Activated B cell treated with CpG ODN at 0.5 μM for 24 hours (primary cell): ENCODE data around the gene ZBTB34. TPM values are rescaled to one million over a fixed set of nuclear protein-coding genes. Genes with fewer than 3 reads are reported as not detected.

Source experiments
- ATAC-seq: fragments of 200-7000 bp; cut with Tn5 transposase; one replicate; pipeline ENCODE4 v1.10.0; 2021; ENCODE audit warnings: low read depth, mild to moderate bottlenecking, moderate library complexity
- CTCF ChIA-PET: fragments of 350-600 bp; sonication (Branson Sonifier 250); formaldehyde crosslinking; loops from one replicate; lab custom pipeline; 2021; ENCODE audit warnings: antibody characterized with exemption; lab: Charles Lee
- POLR2A ChIA-PET: fragments of 350-600 bp; sonication (Branson Sonifier 250); formaldehyde crosslinking; loops from one replicate; lab custom pipeline; 2021; ENCODE audit warnings: antibody characterized with exemption; lab: Charles Lee
- DNase-seq: peaks from one replicate; pipeline ENCODE4 v3.0.0; 2022
- H3K27ac Mint-ChIP-seq: one replicate; pipeline ENCODE4 v1.8.0; 2020; ENCODE audit warnings: mixed read lengths
- H3K27me3 Mint-ChIP-seq: one replicate; pipeline ENCODE4 v1.8.0; 2021; ENCODE audit warnings: mixed read lengths
- H3K36me3 Mint-ChIP-seq: one replicate; pipeline ENCODE4 v1.8.0; 2021; ENCODE audit warnings: low read depth, mixed read lengths
- H3K4me1 Mint-ChIP-seq: one replicate; pipeline ENCODE4 v1.8.0; 2021; ENCODE audit warnings: mixed read lengths
- H3K4me3 Mint-ChIP-seq: one replicate; pipeline ENCODE4 v1.8.0; 2020; ENCODE audit warnings: mild to moderate bottlenecking, mixed read lengths
- H3K9me3 Mint-ChIP-seq: one replicate; pipeline ENCODE4 v1.8.0; 2020; ENCODE audit warnings: mixed read lengths
- CTCF ChIP-seq: fragments of 200-600 bp; IDR thresholded peaks from one replicate; pipeline ENCODE4 v1.8.0; 2022; ENCODE audit warnings: antibody characterized with exemption, mild to moderate bottlenecking
- intact Hi-C: fragments of 100-400 bp; cut with micrococcal nuclease; formaldehyde crosslinking; loops from one replicate; pipeline ENCODE4 v1.15.1; 2024
- total RNA-seq: library from RNA; stranded (reverse); gene quantifications from 2 replicates; pipeline ENCODE4 v1.2.3, GENCODE V29; 2022

The ZBTB34 gene
- total RNA-seq, 1 donor from 2014 or later: 8.9 TPM

GRCh38 chr9:126830827-126831226 is 29.6 kb upstream of the ZBTB34 start:
- ATAC-seq (no peak), DNase-seq (no peak)
- no peaks in the 10 kb centered on the region for H3K9me3 Mint-ChIP-seq
- intact Hi-C loops: no loop called here
- H3K27me3 Mint-ChIP-seq: no peaks in the 10 kb centered on the region
- peaks cover 28% of the 10 kb centered on the region for H3K4me1 Mint-ChIP-seq
- H3K4me3 Mint-ChIP-seq: no peak overlapping the region
- no peak for TF ChIP-seq CTCF
- ChIA-PET POLR2A (interaction anchor here (0.7 kb wide), 1 partner anchor 26 kb away, joined by 3 read pairs; the partner anchor contains the start of gene ZBTB43), CTCF (no interaction called here)
- H3K27ac Mint-ChIP-seq: no peak overlapping the region
- H3K36me3 Mint-ChIP-seq: peaks cover 55% of the 10 kb centered on the region

GRCh38 chr9:126832440-126832839 is 28.0 kb upstream of the ZBTB34 start:
- H3K27ac Mint-ChIP-seq: no peak overlapping the region
- intact Hi-C loops: no loop called here
- H3K36me3 Mint-ChIP-seq: peaks cover 58% of the 10 kb centered on the region
- DNase-seq: no peak
- no peak overlapping the region for H3K4me3 Mint-ChIP-seq
- H3K4me1 Mint-ChIP-seq: peaks cover 32% of the 10 kb centered on the region
- ChIA-PET CTCF (no interaction called here), POLR2A (no interaction called here)
- H3K27me3 Mint-ChIP-seq: no peaks in the 10 kb centered on the region
- no peak for TF ChIP-seq CTCF
- no peaks in the 10 kb centered on the region for H3K9me3 Mint-ChIP-seq
- ATAC-seq: no peak

DNA sequence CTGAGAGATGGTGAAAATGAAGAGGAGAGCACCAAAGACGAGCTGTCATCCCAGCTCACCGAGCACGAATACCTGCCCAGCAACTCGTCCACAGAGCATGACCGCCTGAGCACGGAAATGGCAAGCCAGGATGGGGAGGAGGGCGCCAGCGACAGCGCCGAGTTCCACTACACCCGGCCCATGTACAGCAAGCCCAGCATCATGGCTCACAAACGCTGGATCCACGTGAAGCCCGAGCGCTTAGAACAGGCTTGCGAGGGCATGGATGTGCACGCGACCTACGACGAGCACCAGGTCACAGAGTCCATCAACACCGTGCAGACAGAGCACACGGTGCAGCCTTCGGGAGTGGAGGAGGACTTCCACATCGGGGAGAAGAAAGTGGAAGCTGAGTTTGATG is 27.4 kb upstream of the ZBTB34 start:
- CTCF ChIA-PET: no interaction called here
- POLR2A ChIA-PET: interaction anchor here (0.6 kb wide), 1 partner anchor 85 kb away, joined by 3 read pairs; no protein-coding TSS in a partner anchor
- H3K27ac Mint-ChIP-seq: no peak overlapping the region
- no peak for DNase-seq
- peaks cover 58% of the 10 kb centered on the region for H3K36me3 Mint-ChIP-seq
- no peak for TF ChIP-seq CTCF
- peaks cover 32% of the 10 kb centered on the region for H3K4me1 Mint-ChIP-seq
- intact Hi-C loops: no loop called here
- H3K4me3 Mint-ChIP-seq: no peak overlapping the region
- no peak for ATAC-seq
- H3K27me3 Mint-ChIP-seq: no peaks in the 10 kb centered on the region
- no peaks in the 10 kb centered on the region for H3K9me3 Mint-ChIP-seq

- Mint-ChIP-seq H3K4me3 (no peak overlapping the region), H3K4me1 (peaks cover 36% of the 10 kb centered on the region), H3K9me3 (no peaks in the 10 kb centered on the region), H3K36me3 (peaks cover 60% of the 10 kb centered on the region), H3K27ac (no peak overlapping the region), H3K27me3 (no peaks in the 10 kb centered on the region)
- ChIA-PET POLR2A (no interaction called here), CTCF (no interaction called here)
- intact Hi-C loops: no loop called here
- no peak for ATAC-seq
- DNase-seq: no peak
- TF ChIP-seq CTCF: no peak
Observed at GRCh38 chr9:126833710-126834345, 26.6 kb upstream of the ZBTB34 start.

DNA sequence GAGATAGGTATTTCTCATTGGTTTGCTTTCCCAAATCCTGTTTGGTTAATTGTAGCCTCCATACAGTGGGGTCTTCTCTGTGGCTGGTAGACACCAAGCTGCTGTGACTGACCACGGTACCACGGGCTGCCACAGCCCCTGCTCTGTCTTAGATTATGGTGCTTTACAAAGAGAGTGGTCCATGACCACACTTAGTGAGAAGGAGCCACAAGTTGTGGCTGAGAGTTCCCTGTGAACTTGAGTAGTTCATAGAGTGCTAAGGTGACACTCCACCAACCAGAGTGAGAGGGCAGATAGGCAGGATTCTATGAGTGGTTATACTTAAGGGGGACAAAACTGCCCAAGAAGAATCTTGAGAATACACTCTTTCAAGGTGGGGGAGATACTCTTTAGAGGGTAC is 25.8 kb upstream of the ZBTB34 start:
- peaks cover 63% of the 10 kb centered on the region for H3K36me3 Mint-ChIP-seq
- no peaks in the 10 kb centered on the region for H3K27me3 Mint-ChIP-seq
- H3K27ac Mint-ChIP-seq: no peak overlapping the region
- ATAC-seq (no peak), DNase-seq (no peak)
- intact Hi-C loops: no loop called here
- H3K4me3 Mint-ChIP-seq: no peak overlapping the region
- ChIA-PET POLR2A (no interaction called here), CTCF (no interaction called here)
- no peaks in the 10 kb centered on the region for H3K9me3 Mint-ChIP-seq
- TF ChIP-seq CTCF: no peak
- H3K4me1 Mint-ChIP-seq: peaks cover 39% of the 10 kb centered on the region
